ENCODE data around the gene SLC25A23. TPM values are rescaled to one million over a fixed set of nuclear protein-coding genes. Genes with fewer than 3 reads are reported as not detected.

The SLC25A23 gene
- total and polyA plus RNA-seq, 8 donors = 16.3 to 39.4 (median 20.0) TPM

DNA sequence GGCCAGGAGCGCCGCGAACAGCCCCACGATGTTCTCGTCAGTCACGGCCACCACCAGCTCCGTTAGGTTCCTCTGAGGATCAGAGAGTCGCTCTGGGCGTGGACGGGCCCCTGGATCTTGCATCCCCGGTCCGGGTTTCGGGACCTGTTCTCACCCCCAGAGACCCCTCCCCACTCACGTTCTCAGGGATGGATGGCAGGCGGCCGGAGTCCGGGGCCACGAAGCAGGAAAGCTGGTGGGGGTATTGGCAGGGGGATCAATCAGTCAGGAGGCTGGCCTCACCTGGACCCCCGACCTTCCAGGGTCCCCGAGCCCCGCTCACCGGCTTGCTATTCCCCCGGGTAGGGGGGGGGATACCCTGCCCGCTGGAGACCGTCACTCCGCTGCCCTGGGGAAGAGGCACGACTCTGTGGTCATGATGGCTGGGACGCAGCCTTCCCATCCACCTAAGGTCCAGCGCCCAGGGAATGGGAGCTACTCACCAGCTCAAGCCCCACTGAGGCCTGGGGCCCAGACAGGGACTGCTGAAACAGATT lies 17.4 kb upstream of the SLC25A23 start:
- intact Hi-C loops (cut with DNase I) = no loop called here
- peak in 1 of 6 donors; percentile 80 for DNase-seq
- Histone ChIP-seq H3K4me1 (peaks cover 0 to 15% (median 10%) of the 10 kb centered on the region in 3 donors), H3K27ac (no peak overlapping the region), H3K9me3 (no peaks in the 10 kb centered on the region), H3K4me3 (peak overlapping the region; percentile 10 to 40 (median 18)), H3K36me3 (no peaks in the 10 kb centered on the region), H3K27me3 (no peaks in the 10 kb centered on the region)
- ATAC-seq = no peak
- TF ChIP-seq CTCF (IDR thresholded peaks at IDR 0.05) = no peak
- no peak for FAIRE-seq
- 31 to 34% methylated on average over 22 to 29 of the region's 29 CpGs for WGBS, 2 donors

GRCh38 chr19:6476155-6476895 lies 16.7 kb upstream of the SLC25A23 start:
- WGBS, 2 donors = 8 to 11% methylated on average over 31 to 33 of the region's 33 CpGs
- H3K4me3 ChIP-seq = peak overlapping the region; percentile 10 to 40 (median 18)
- no peak for TF ChIP-seq CTCF (IDR thresholded peaks at IDR 0.05)
- H3K27me3 ChIP-seq = no peaks in the 10 kb centered on the region
- peak; percentile 83 to 96 (median 92) for DNase-seq
- H3K9me3 ChIP-seq = no peaks in the 10 kb centered on the region
- intact Hi-C loops (cut with DNase I) = no loop called here
- FAIRE-seq = no peak
- no peaks in the 10 kb centered on the region for H3K36me3 ChIP-seq
- no peak overlapping the region for H3K27ac ChIP-seq
- H3K4me1 ChIP-seq = peaks cover 0 to 15% (median 10%) of the 10 kb centered on the region in 3 donors
- peak; percentile 80 to 94 (median 90) for ATAC-seq

- peaks cover 0 to 15% (median 10%) of the 10 kb centered on the region in 3 donors for H3K4me1 ChIP-seq
- 18 to 19% methylated on average over 49 to 52 of the region's 52 CpGs for WGBS, 2 donors
- no peak for TF ChIP-seq CTCF (IDR thresholded peaks at IDR 0.05)
- H3K4me3 ChIP-seq = peak overlapping the region in 2 of 4 donors; percentile 24 to 40
- DNase-seq = peak in 5 of 6 donors; percentile 30 to 74 (median 38)
- intact Hi-C loops (cut with DNase I) = no loop called here
- H3K9me3 ChIP-seq = no peaks in the 10 kb centered on the region
- no peaks in the 10 kb centered on the region for H3K27me3 ChIP-seq
- ATAC-seq = peak in 2 of 4 donors; percentile 5 to 37
- FAIRE-seq = no peak
- no peaks in the 10 kb centered on the region for H3K36me3 ChIP-seq
- H3K27ac ChIP-seq = no peak overlapping the region
These were observed 15.9 kb upstream of the SLC25A23 start for GRCh38 chr19:6475321-6476108.

DNA sequence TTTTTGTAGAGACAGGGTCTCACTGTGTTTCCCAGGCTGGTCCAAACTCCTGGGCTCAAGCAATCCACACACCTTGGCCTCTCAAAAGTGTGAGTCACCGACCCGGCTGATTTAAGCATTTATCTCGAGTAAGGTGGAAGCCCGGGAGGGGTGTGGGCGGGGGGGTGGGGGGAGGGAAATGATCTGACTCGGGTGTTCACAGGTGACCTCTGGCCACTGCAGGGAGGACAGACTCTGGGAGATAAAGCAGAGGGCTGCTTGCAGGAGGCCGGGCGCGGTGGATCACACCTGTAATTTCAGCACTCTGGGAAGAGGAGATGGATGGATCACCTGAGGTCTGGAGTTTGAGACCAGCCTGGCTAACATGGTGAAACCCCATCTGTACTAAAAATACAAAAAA lies 14.1 kb upstream of the SLC25A23 start:
- ATAC-seq (peak in 2 of 4 donors; percentile 5 to 27), FAIRE-seq (no peak), DNase-seq (peak in 2 of 6 donors; percentile 40 to 47)
- TF ChIP-seq CTCF (IDR thresholded peaks at IDR 0.05) = no peak
- no peaks in the 10 kb centered on the region for H3K27me3 ChIP-seq
- H3K36me3 ChIP-seq = no peaks in the 10 kb centered on the region
- H3K4me1 ChIP-seq = peaks cover 0 to 15% (median 10%) of the 10 kb centered on the region in 3 donors
- no peak overlapping the region for H3K27ac ChIP-seq
- no peaks in the 10 kb centered on the region for H3K9me3 ChIP-seq
- WGBS, 2 donors = 28 to 30% methylated on average over 9 of the region's 9 CpGs
- intact Hi-C loops (cut with DNase I) = no loop called here
- no peak overlapping the region for H3K4me3 ChIP-seq

Measured in pancreas (tissue), 10 donors.